B cell (primary cell): Measurements from ENCODE around the gene CFAP61. TPM values are rescaled to one million over a fixed set of nuclear protein-coding genes. Genes with fewer than 3 reads are reported as not detected.

Experiments
- ATAC-seq: fragments of 200-7000 bp; cut with Tn5 transposase; one replicate; pipeline ENCODE4 v1.10.0; 2021; ENCODE audit warnings: low read depth, mild to moderate bottlenecking, moderate number of reproducible peaks, moderate library complexity
- CTCF ChIA-PET: fragments of 350-600 bp; sonication (Branson Sonifier 250); formaldehyde crosslinking; loops from one replicate; lab custom pipeline; 2021; ENCODE audit warnings: antibody characterized with exemption, inconsistent platforms; lab: Charles Lee
- POLR2A ChIA-PET: fragments of 350-600 bp; sonication (Branson Sonifier 250); formaldehyde crosslinking; loops from one replicate; lab custom pipeline; 2021; ENCODE audit warnings: antibody characterized with exemption; lab: Charles Lee
- DNase-seq: peaks from one replicate; pipeline ENCODE4 v3.0.0; 2013
- H2AFZ ChIP-seq: 2 replicates; pipeline ENCODE4 v1.6.1; 2012; ENCODE audit warnings: mild to moderate bottlenecking, low read depth, low read length; ENCODE audit not compliant: insufficient read depth, poor library complexity, severe bottlenecking
- H3K27ac ChIP-seq, 2 donors: 1 replicate in 1 of 2; 2 replicates in 1 of 2; pipeline ENCODE4 v1.5.1; 2012 to 2013; ENCODE audit warnings: low read length in 2 of 2, mild to moderate bottlenecking in 2 of 2, moderate library complexity in 1 of 2
- H3K27me3 ChIP-seq, 4 experiments: fragments of 200-600 bp in 1 of 4; sonication (generic) in 1 of 4; replicated peaks in 1 of 4; 1 replicate in 2 of 4; 2 replicates in 2 of 4; pipeline versions ENCODE4 v1.6.1 to v1.7.0; 2013 to 2016; ENCODE audit warnings: low read length in 3 of 4, mild to moderate bottlenecking in 2 of 4, mixed read lengths in 1 of 4, moderate library complexity in 1 of 4; ENCODE audit not compliant: insufficient read depth in 4 of 4, control insufficient read depth in 3 of 4; ENCODE audit errors: control extremely low read depth in 1 of 4
- H3K36me3 ChIP-seq, 2 experiments: replicated peaks in 1 of 2; 1 replicate in 1 of 2; 2 replicates in 1 of 2; pipeline versions ENCODE4 v1.6.1 to v1.7.1; 2013; ENCODE audit warnings: low read length in 1 of 2; ENCODE audit not compliant: insufficient read depth in 2 of 2, control insufficient read depth in 1 of 2; ENCODE audit errors: control extremely low read depth in 1 of 2, extremely low read depth in 1 of 2
- H3K4me1 ChIP-seq, 2 donors: fragments of 200-600 bp in 1 of 2; sonication (generic) in 1 of 2; 1 replicate in 1 of 2; 2 replicates in 1 of 2; pipeline versions ENCODE4 v1.5.1 to v1.6.1; 2013 to 2017; ENCODE audit warnings: low read length in 2 of 2; ENCODE audit not compliant: control insufficient read depth in 2 of 2, insufficient read depth in 2 of 2
- H3K4me2 ChIP-seq: replicated peaks from 2 replicates; pipeline ENCODE3; 2012; ENCODE audit warnings: mild to moderate bottlenecking, low read depth, low read length; ENCODE audit not compliant: poor library complexity, severe bottlenecking
- H3K4me3 ChIP-seq, 5 experiments: fragments of 200-600 bp in 1 of 5; sonication (generic) in 1 of 5; 1 replicate in 3 of 5; 2 replicates in 2 of 5; pipeline versions ENCODE4 v1.5.1 to v1.7.0; 2011 to 2016; ENCODE audit warnings: low read length in 4 of 5, mild to moderate bottlenecking in 4 of 5, low read depth in 2 of 5, control low read depth in 1 of 5, moderate library complexity in 1 of 5; ENCODE audit not compliant: insufficient read depth in 1 of 5; ENCODE audit errors: control extremely low read depth in 1 of 5, extremely low read depth in 1 of 5
- H3K79me2 ChIP-seq: fragments of 200-600 bp; sonication (generic); one replicate; pipeline ENCODE4 v1.6.0; 2016; ENCODE audit warnings: low read length; ENCODE audit not compliant: control insufficient read depth, insufficient read depth
- H3K9ac ChIP-seq: fragments of 200-600 bp; sonication (generic); 2 replicates; pipeline ENCODE4 v1.6.1; 2017; ENCODE audit warnings: mild to moderate bottlenecking, low read length, moderate library complexity
- H3K9me3 ChIP-seq, 3 donors: one replicate each; pipeline versions ENCODE4 v1.6.1 to v1.7.1; 2013; ENCODE audit warnings: low read length in 2 of 3; ENCODE audit not compliant: control insufficient read depth in 2 of 3, insufficient read depth in 1 of 3; ENCODE audit errors: control extremely low read depth in 1 of 3
- H4K20me1 ChIP-seq: 2 replicates; pipeline ENCODE4 v1.6.0; 2012; ENCODE audit warnings: mild to moderate bottlenecking, low read length; ENCODE audit not compliant: insufficient read depth, control insufficient read depth, poor library complexity, severe bottlenecking
- H3K27ac Mint-ChIP-seq: one replicate; pipeline ENCODE4 v1.8.0; 2021; ENCODE audit warnings: mixed read lengths
- H3K27me3 Mint-ChIP-seq: one replicate; pipeline ENCODE4 v1.8.0; 2021; ENCODE audit warnings: mixed read lengths
- H3K4me1 Mint-ChIP-seq: one replicate; pipeline ENCODE4 v1.8.0; 2021; ENCODE audit warnings: mixed read lengths
- H3K4me3 Mint-ChIP-seq: one replicate; pipeline ENCODE4 v1.8.0; 2021; ENCODE audit warnings: mixed read lengths
- H3K9me3 Mint-ChIP-seq: one replicate; pipeline ENCODE4 v1.8.0; 2022; ENCODE audit warnings: mixed read lengths; ENCODE audit not compliant: insufficient read depth
- CTCF ChIP-seq: fragments of 200-600 bp; IDR thresholded peaks from one replicate; pipeline ENCODE4 v1.8.0; 2022; ENCODE audit warnings: antibody characterized with exemption, mild to moderate bottlenecking
- EZH2 ChIP-seq: IDR thresholded peaks from 2 replicates; pipeline ENCODE4 v1.6.1; 2012; ENCODE audit warnings: borderline replicate concordance, low read depth, mild to moderate bottlenecking, moderate library complexity, low read length; ENCODE audit not compliant: insufficient read depth, poor library complexity, severe bottlenecking
- WGBS: methylation state at CpG from one replicate; pipeline ENCODE4 v1.1.5; 2013; ENCODE audit warnings: missing lambda C conversion rate; ENCODE audit not compliant: insufficient coverage; 5-methylcytosine and 5-hydroxymethylcytosine counted together
- intact Hi-C: fragments of 100-400 bp; cut with micrococcal nuclease; formaldehyde crosslinking; loops from one replicate; pipeline ENCODE4 v1.10.0; 2022
- polyA plus RNA-seq: library from polyadenylated mRNA; depleted of rRNA; stranded (reverse); fragments of >200 nt; gene quantifications from 2 replicates; pipeline ENCODE4 v1.2.3, GENCODE V29; 2012
- total RNA-seq, 2 donors: library from RNA; stranded (reverse); fragments of 120-200 nt in 1 of 2; gene quantifications; 1 replicate in 1 of 2; 2 replicates in 1 of 2; pipeline versions ENCODE4 v1.2.3 to v1.2.4, GENCODE V29; 2013 to 2022

Gene CFAP61
- total and polyA plus RNA-seq, 2 donors (not counting 1 experiment from before 2014, with no cell fraction given): not detected

GRCh38 chr20:20251317-20251716 is 199.0 kb downstream of the CFAP61 start:
- Mint-ChIP-seq H3K4me3 (no peak overlapping the region), H3K4me1 (peaks cover 1% of the 10 kb centered on the region), H3K9me3 (no peaks in the 10 kb centered on the region), H3K27me3 (peaks cover 30% of the 10 kb centered on the region), H3K27ac (no peak overlapping the region)
- H3K36me3 ChIP-seq: no peaks in the 10 kb centered on the region
- WGBS: 96% methylated on average over 7 of the region's 10 CpGs
- no peak overlapping the region for H3K4me3 ChIP-seq
- no peaks in the 10 kb centered on the region for H3K79me2 ChIP-seq
- no peaks in the 10 kb centered on the region for H4K20me1 ChIP-seq
- no peak for DNase-seq
- TF ChIP-seq CTCF (no peak), EZH2 (no peak)
- H3K27me3 ChIP-seq: peaks cover 0 to 3% (median 0%) of the 10 kb centered on the region in 4 experiments
- ChIA-PET POLR2A (no interaction called here), CTCF (interaction anchor here (0.8 kb wide), 1 partner anchor 13 kb away, joined by 3 read pairs; no protein-coding TSS in a partner anchor)
- H2AFZ ChIP-seq: no peak overlapping the region
- intact Hi-C loops: no loop called here
- no peak overlapping the region for H3K27ac ChIP-seq
- no peak for ATAC-seq
- H3K9ac ChIP-seq: no peak overlapping the region
- no peaks in the 10 kb centered on the region for H3K4me1 ChIP-seq
- H3K4me2 ChIP-seq: no peak overlapping the region
- no peaks in the 10 kb centered on the region for H3K9me3 ChIP-seq

- no peak overlapping the region for H2AFZ ChIP-seq
- no peak overlapping the region for H3K27ac Mint-ChIP-seq
- no peaks in the 10 kb centered on the region for H3K9me3 ChIP-seq
- peaks cover 31% of the 10 kb centered on the region for H3K27me3 Mint-ChIP-seq
- no peaks in the 10 kb centered on the region for H3K9me3 Mint-ChIP-seq
- DNase-seq (no peak), ATAC-seq (no peak)
- ChIA-PET POLR2A (no interaction called here), CTCF (interaction anchor here (0.8 kb wide), 1 partner anchor 13 kb away, joined by 3 read pairs; no protein-coding TSS in a partner anchor)
- H3K36me3 ChIP-seq: no peaks in the 10 kb centered on the region
- H3K79me2 ChIP-seq: no peaks in the 10 kb centered on the region
- peaks cover 1% of the 10 kb centered on the region for H3K4me1 Mint-ChIP-seq
- no peak overlapping the region for H3K27ac ChIP-seq
- TF ChIP-seq EZH2 (no peak), CTCF (no peak)
- peaks cover 0 to 3% (median 0%) of the 10 kb centered on the region in 4 experiments for H3K27me3 ChIP-seq
- 98% methylated on average over 6 of the region's 8 CpGs for WGBS
- H3K4me3 Mint-ChIP-seq: no peak overlapping the region
- intact Hi-C loops: no loop called here
- no peak overlapping the region for H3K9ac ChIP-seq
- H4K20me1 ChIP-seq: no peaks in the 10 kb centered on the region
- no peaks in the 10 kb centered on the region for H3K4me1 ChIP-seq
- H3K4me3 ChIP-seq: no peak overlapping the region
- no peak overlapping the region for H3K4me2 ChIP-seq
Measured at GRCh38 chr20:20251836-20252235, 199.5 kb downstream of the CFAP61 start.
